ENCODE measurements around the gene NOTUM. TPM values are rescaled to one million over a fixed set of nuclear protein-coding genes. Genes with fewer than 3 reads are reported as not detected.

The NOTUM gene
- total and polyA plus RNA-seq, 2 donors (not counting 3 experiments of a cell fraction or from before 2014, with no cell fraction given): not detected

GRCh38 chr17:81927653-81928543 is 33.1 kb downstream of the NOTUM start, which contains the start of gene MAFG:
MAFG (minus strand) TSS chr17:81927735; CDS start chr17:81923185, 4,550 bp downstream.
- dilution Hi-C loops (cut with MboI; ENCODE audit: extremely low pct_ligation_motif_present, low sequenced_read_pairs) (no loop called here), intact Hi-C loops (cut with micrococcal nuclease) (loop anchor here (1.0 to 5.0 kb wide), 5 partner anchors 9 to 95 kb away; partner anchors contain the start of genes CENPX, LRRC45, P4HB and PCYT2)
- Histone ChIP-seq H4K20me1 (replicated peaks; ENCODE audit: control insufficient read depth, extremely low read depth, insufficient read depth, low read length) (no peaks in the 10 kb centered on the region), H3K4me2 (ENCODE audit: insufficient read depth, low read length) (peak within 1 kb of the TSS; percentile 79), H3K79me2 (ENCODE audit: control insufficient read depth, insufficient read depth, low read length) (peaks cover 41% of the 10 kb centered on the region), H2AFZ (ENCODE audit: low read depth, low read length) (peak within 1 kb of the TSS; percentile 66), H3K27ac (ENCODE audit: insufficient read depth, low read depth, low read length) (peak within 1 kb of the TSS; percentile 77), H3K4me1 (ENCODE audit: control insufficient read depth, extremely low read depth, insufficient read depth, low read length) (peaks cover 17% of the 10 kb centered on the region), H3K27me3 (ENCODE audit: control insufficient read depth in 2 of 2, insufficient read depth in 2 of 2, low read length in 2 of 2) (no peaks in the 10 kb centered on the region), H3K9me1 (replicated peaks; ENCODE audit: control insufficient read depth, extremely low read depth, insufficient read depth, low read length) (no peaks in the 10 kb centered on the region), H3K36me3 (ENCODE audit: control insufficient read depth in 2 of 2, extremely low read depth in 1 of 2, insufficient read depth in 2 of 2, low read length in 2 of 2) (no peaks in the 10 kb centered on the region), H3K4me3 (replicated peaks in 1 of 3; ENCODE audit: insufficient read depth in 1 of 3, low read depth in 1 of 3, low read length in 3 of 3) (peak within 1 kb of the TSS; percentile 17 to 64 (median 49)), H3K9ac (replicated peaks; ENCODE audit: extremely low read depth, insufficient read depth, low read length) (peak within 1 kb of the TSS; percentile 94), H3K9me3 (replicated peaks; ENCODE audit: control insufficient read depth, insufficient read depth, low read length) (no peaks in the 10 kb centered on the region)
- TF ChIP-seq EZH2 (IDR thresholded peaks at IDR 0.05; ENCODE audit: borderline replicate concordance, low read depth, low read length, severe bottlenecking) (no peak), CTCF (IDR thresholded peaks at IDR 0.05; ENCODE audit: extremely low read depth in 1 of 2, insufficient read depth in 1 of 2, low read depth in 1 of 2, low read length in 2 of 2) (peak; percentile 29 to 47), FOS (IDR thresholded peaks at IDR 0.05; ENCODE audit: borderline replicate concordance, insufficient read depth, low read length) (no peak), JUN (IDR thresholded peaks at IDR 0.05; ENCODE audit: borderline replicate concordance, insufficient read depth, insufficient read length, low read depth) (no peak), GATA2 (IDR thresholded peaks at IDR 0.05; ENCODE audit: insufficient read depth, insufficient read length, low read depth, low read length) (no peak), MYC (IDR thresholded peaks at IDR 0.05; ENCODE audit: low read depth, low read length) (no peak), POLR2A (IDR thresholded peaks at IDR 0.05; ENCODE audit: low read depth, low read length) (peak; percentile 57), POLR2AphosphoS5 (IDR thresholded peaks at IDR 0.05; ENCODE audit: insufficient read depth, low read depth, low read length) (peak; percentile 72)
- TF ChIP-seq, protein P1, sequence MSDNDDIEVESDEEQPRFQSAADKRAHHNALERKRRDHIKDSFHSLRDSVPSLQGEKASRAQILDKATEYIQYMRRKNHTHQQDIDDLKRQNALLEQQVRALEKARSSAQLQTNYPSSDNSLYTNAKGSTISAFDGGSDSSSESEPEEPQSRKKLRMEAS (IDR thresholded peaks at IDR 0.05; ENCODE audit: insufficient read depth, insufficient read length): peak; percentile 88
- peak; percentile 97 for DNase-seq (ENCODE audit: low read depth, low spot score)
- peak; percentile 90 for FAIRE-seq
- ChIA-PET CTCF (interaction anchor here (0.6 to 3.0 kb wide), 12 partner anchors 9 to 308 kb away, joined by 3 to 24 read pairs (median 4); partner anchors contain the start of genes NOTUM, PCYT2 and PYCR1), POLR2A (no interaction called here)
- BruUV-seq (replicated peaks): no TSS peak

Data from endothelial cell of umbilical vein (primary cell).